Right lobe of liver (tissue), 6 donors: Measurements from ENCODE around the gene ACTR1A. TPM values are rescaled to one million over a fixed set of nuclear protein-coding genes. Genes with fewer than 3 reads are reported as not detected.
A peak's percentile ranks its signal among the peaks of the same experiment; 100 is the strongest.

Source experiments
- ATAC-seq, 4 donors: fragments of 200-7000 bp; cut with Tn5 transposase; one replicate each; pipeline ENCODE4 v1.9.1; 2020; ENCODE audit warnings: mild to moderate bottlenecking in 4 of 4, moderate library complexity in 4 of 4
- DNase-seq, 3 donors: peaks; one replicate each; pipeline ENCODE4 v3.0.0-alpha.2; 2020
- H3K27ac ChIP-seq, 3 donors: fragments of 200-600 bp; one replicate each; pipeline ENCODE4 v1.8.0; 2022
- H3K27me3 ChIP-seq, 2 donors: fragments of 200-600 bp; one replicate each; pipeline ENCODE4 v1.8.0; 2022
- H3K36me3 ChIP-seq, 4 donors: fragments of 200-600 bp; sonication (generic) in 1 of 4; one replicate each; pipeline versions ENCODE4 v1.5.1 to v1.8.0; 2017 to 2022; ENCODE audit warnings: control low read depth in 1 of 4
- H3K4me1 ChIP-seq, 4 donors: fragments of 200-600 bp; sonication (generic) in 1 of 4; one replicate each; pipeline versions ENCODE4 v1.5.1 to v1.8.0; 2017 to 2022; ENCODE audit warnings: control low read depth in 1 of 4
- H3K4me3 ChIP-seq, 3 donors: fragments of 200-600 bp; one replicate each; pipeline ENCODE4 v1.8.0; 2022
- H3K9me3 ChIP-seq, 4 donors: fragments of 200-600 bp; sonication (generic) in 1 of 4; one replicate each; pipeline versions ENCODE4 v1.5.1 to v1.8.0; 2017 to 2022; ENCODE audit warnings: control low read depth in 1 of 4
- POLR2A ChIP-seq: fragments of 450-650 bp; IDR thresholded peaks from one replicate; pipeline ENCODE4 v1.6.1; 2017; ENCODE audit warnings: antibody characterized with exemption, mild to moderate bottlenecking
- WGBS: methylation state at CpG from one replicate; pipeline ENCODE4 v1.1.6; 2018; ENCODE audit warnings: low coverage, low lambda C conversion rate; ENCODE audit not compliant: insufficient coverage; ENCODE audit errors: missing lambda C conversion rate; 5-methylcytosine and 5-hydroxymethylcytosine counted together
- intact Hi-C, 2 donors: fragments of 100-400 bp; cut with DNase I; formaldehyde crosslinking; loops; one replicate each; pipeline versions ENCODE4 v1.11.2 to v1.14.1; 2022
- total RNA-seq, 6 experiments: library from RNA; depleted of rRNA in 2 of 6; stranded (reverse); fragments of >200 nt in 2 of 6; fragmentation: NEBNext Ultra II Directional in 3 of 6; extraction: Animal tissue kit (Norgen Biotek cat#: 25700) in 3 of 6; gene quantifications; one replicate each; pipeline versions ENCODE4 v1.1.0 to v1.2.4, GENCODE V29; 2016 to 2023
- TF ChIP-seq, protein P1 (sequence below), 4 donors: fragments of 200-600 bp in 3 of 4; fragments of 450-650 bp in 1 of 4; IDR thresholded peaks; one replicate each; pipeline versions ENCODE4 v1.5.1 to v1.8.0; 2016 to 2022; ENCODE audit warnings: antibody characterized with exemption in 4 of 4, mild to moderate bottlenecking in 2 of 4
- donor health status: DM: no; HTN: yes; CAD: no.
- donor health status: DM: no; HTN: no; CAD: no.
- donor health status: DM: no; HTN: no; CAD: no.
- donor health status: DM: no; HTN: yes; CAD: no.
- donor health status: DM: no; HTN: yes; CAD: no.

Gene ACTR1A
- total RNA-seq, 6 experiments from 2014 or later = 25.6 to 47.9 (median 31.3) TPM

DNA sequence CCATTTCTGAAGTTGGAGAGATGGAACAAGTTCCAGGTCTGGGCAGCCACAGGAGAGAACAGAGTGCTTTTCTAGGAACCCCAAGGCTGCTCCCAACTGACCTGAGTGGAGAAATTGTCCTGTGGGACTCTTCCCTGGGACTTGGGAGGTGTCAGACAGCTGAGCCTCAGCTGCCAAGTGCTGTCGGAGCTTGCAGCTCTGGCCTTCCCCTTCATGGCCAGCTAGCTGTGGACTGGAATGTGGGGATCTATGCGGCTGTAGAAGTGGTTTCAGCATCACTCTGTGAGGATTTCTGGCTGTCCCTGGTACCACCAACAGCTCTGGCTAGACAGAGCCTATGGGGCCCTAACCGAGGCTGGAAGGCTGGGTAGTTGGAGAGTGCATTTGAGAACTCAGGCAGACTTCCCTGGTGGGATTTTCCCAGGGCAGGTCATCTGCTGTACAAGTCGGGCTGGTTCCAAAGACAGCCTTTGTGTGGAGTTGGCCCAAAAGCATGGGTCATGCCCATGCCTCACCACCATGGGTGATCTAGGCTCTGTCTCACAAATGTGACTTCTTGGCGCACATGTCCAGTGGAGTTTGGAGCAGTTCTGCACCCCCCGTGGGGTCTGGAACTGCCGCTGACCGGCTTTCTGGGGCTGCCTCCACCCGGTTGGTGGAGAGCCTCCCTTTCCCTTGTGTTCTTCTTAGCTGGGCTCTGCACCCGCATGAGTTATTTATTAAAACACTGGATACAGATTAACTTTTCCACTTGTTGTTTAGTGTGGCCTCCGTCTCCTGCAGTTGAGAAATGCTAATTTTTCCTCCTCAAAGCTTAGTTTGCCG is 12.2 kb upstream of the ACTR1A start:
- intact Hi-C loops = no loop called here
- DNase-seq = no peak
- Histone ChIP-seq H3K9me3 (no peaks in the 10 kb centered on the region), H3K27me3 (no peaks in the 10 kb centered on the region), H3K27ac (no peak overlapping the region), H3K36me3 (peaks cover 0 to 16% (median 2%) of the 10 kb centered on the region in 4 donors), H3K4me3 (no peak overlapping the region), H3K4me1 (peaks cover 0 to 19% (median 6%) of the 10 kb centered on the region in 4 donors)
- ATAC-seq = peak; percentile 27 to 73 (median 54)
- TF ChIP-seq, protein P1, sequence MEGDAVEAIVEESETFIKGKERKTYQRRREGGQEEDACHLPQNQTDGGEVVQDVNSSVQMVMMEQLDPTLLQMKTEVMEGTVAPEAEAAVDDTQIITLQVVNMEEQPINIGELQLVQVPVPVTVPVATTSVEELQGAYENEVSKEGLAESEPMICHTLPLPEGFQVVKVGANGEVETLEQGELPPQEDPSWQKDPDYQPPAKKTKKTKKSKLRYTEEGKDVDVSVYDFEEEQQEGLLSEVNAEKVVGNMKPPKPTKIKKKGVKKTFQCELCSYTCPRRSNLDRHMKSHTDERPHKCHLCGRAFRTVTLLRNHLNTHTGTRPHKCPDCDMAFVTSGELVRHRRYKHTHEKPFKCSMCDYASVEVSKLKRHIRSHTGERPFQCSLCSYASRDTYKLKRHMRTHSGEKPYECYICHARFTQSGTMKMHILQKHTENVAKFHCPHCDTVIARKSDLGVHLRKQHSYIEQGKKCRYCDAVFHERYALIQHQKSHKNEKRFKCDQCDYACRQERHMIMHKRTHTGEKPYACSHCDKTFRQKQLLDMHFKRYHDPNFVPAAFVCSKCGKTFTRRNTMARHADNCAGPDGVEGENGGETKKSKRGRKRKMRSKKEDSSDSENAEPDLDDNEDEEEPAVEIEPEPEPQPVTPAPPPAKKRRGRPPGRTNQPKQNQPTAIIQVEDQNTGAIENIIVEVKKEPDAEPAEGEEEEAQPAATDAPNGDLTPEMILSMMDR (IDR thresholded peaks at IDR 0.05) = no peak
- no peak for TF ChIP-seq POLR2A
- WGBS = 43% methylated on average over 5 of the region's 12 CpGs

DNA sequence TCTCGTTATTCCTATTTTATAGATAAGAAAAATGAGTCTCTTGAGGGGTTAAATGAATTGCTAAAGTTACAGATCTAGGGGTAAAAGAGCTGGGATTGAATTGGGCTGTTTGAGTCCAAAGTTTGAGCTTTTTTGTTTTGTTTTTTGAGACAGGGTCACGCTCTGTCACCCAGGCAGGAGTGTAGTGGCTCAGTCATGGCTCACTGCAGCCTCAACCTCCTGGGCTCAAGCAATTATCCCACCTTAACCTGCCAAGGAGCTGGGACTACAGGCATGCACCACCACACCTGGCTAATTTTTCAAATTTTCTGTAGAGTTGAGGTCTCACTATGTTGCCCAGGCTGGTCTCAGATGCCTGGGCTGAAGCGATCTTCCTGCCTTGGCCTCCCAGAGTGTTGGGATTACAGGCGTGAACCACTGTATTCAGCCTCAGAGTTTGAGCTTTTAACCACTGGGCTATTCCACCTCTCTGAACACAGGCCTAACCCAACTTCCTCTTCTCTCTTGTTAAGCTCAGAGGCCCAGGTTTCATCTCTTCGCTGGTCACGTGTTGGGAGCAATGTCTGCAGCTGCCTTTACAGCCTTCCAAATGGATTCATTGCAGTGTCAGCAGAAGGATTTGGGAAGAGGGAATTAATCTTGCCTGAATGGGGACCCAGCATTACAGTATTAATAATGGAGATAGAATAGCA is 9.2 kb upstream of the ACTR1A start:
- ATAC-seq = peak; percentile 36 to 71 (median 52)
- Histone ChIP-seq H3K9me3 (no peaks in the 10 kb centered on the region), H3K27ac (peak overlapping the region in 1 of 3 donors; percentile 35), H3K27me3 (no peaks in the 10 kb centered on the region), H3K36me3 (peaks cover 0 to 19% (median 4%) of the 10 kb centered on the region in 4 donors), H3K4me1 (peaks cover 0 to 19% (median 6%) of the 10 kb centered on the region in 4 donors), H3K4me3 (no peak overlapping the region)
- no peak for DNase-seq
- 30% methylated on average over 5 of the region's 6 CpGs for whole genome bisulfite sequencing
- intact Hi-C loops = no loop called here
- TF ChIP-seq POLR2A = no peak
- TF ChIP-seq, protein P1 (IDR thresholded peaks at IDR 0.05) = no peak

DNA sequence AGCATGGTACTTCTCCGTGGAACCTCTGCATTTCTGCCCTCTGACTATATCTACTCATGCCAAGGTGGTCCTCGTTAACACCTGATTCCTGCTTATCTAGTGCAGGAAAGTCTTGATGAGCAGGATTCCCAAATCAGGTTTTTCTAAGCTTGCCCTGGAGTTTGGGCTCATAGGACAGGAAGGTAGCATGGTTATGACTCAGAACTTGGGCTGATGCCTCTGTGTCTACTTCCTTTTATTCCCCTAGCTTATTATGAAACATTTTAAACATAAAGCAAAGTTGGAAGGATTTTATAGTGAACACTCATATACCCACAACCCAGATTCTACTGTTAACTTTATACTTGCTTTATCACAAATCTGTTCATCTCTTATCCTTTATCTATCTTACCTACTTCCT is 6.9 kb upstream of the ACTR1A start:
- DNase-seq (no peak), ATAC-seq (peak in 2 of 4 donors; percentile 29 to 68)
- no peaks in the 10 kb centered on the region for H3K27me3 ChIP-seq
- H3K4me1 ChIP-seq = peaks cover 0 to 20% (median 6%) of the 10 kb centered on the region in 4 donors
- peak overlapping the region in 1 of 3 donors; percentile 18 for H3K27ac ChIP-seq
- WGBS = 52% methylated on average over 2 of the region's 2 CpGs
- peaks cover 0 to 19% (median 4%) of the 10 kb centered on the region in 4 donors for H3K36me3 ChIP-seq
- no peaks in the 10 kb centered on the region for H3K9me3 ChIP-seq
- TF ChIP-seq, protein P1 (IDR thresholded peaks at IDR 0.05) = no peak
- no peak for TF ChIP-seq POLR2A
- intact Hi-C loops = loop anchor here (10.0 kb wide), 1 partner anchor 75 kb away; no protein-coding TSS in a partner anchor
- no peak overlapping the region for H3K4me3 ChIP-seq

DNA sequence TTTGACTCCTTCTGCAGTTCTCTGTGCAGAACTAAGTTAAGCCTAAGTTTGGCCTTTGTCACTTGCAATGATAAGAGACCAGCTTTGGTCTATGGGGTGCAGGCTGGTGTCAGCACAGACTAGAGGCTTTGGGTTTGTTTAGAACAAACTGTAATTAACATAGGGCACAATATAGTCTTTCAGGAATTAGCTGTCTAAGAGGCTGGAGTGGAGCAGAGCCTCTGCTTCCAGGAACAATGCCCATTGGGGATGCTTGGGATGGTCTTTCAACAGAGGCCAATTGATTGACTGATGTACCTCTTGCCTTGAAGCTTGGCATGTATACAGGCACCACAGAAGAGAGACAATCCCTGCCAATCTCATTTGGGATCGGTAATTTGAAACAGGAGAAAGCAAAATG is 6.0 kb upstream of the ACTR1A start:
- intact Hi-C loops = loop anchor here (10.0 kb wide), 1 partner anchor 76 kb away; no protein-coding TSS in a partner anchor
- Histone ChIP-seq H3K36me3 (peaks cover 0 to 19% (median 4%) of the 10 kb centered on the region in 4 donors), H3K4me3 (no peak overlapping the region), H3K9me3 (no peaks in the 10 kb centered on the region), H3K27me3 (no peaks in the 10 kb centered on the region), H3K27ac (no peak overlapping the region), H3K4me1 (peaks cover 0 to 20% (median 6%) of the 10 kb centered on the region in 4 donors)
- WGBS = 100% methylated on average over 1 of the region's 1 CpG
- DNase-seq (no peak), ATAC-seq (no peak)
- no peak for TF ChIP-seq POLR2A
- TF ChIP-seq, protein P1 (IDR thresholded peaks at IDR 0.05) = no peak
